GM19025 (cell line): ENCODE results near the gene ELMOD2.
A peak's percentile ranks its signal among the peaks of the same experiment; 100 is the strongest.
"Not testable (repeated sequence)": the region's sequence is repeated elsewhere in the genome, so short reads cannot be mapped to it uniquely, and the experiment has no call there.

ENCODE experiments used
- ATAC-seq: cut with Tn5 transposase; IDR thresholded peaks from one replicate; pipeline ENCODE4 v1.9.1; 2021; ENCODE audit warnings: mild to moderate bottlenecking, low read depth, moderate library complexity; ENCODE audit not compliant: unreplicated experiment

ELMOD2 gene, protein sequence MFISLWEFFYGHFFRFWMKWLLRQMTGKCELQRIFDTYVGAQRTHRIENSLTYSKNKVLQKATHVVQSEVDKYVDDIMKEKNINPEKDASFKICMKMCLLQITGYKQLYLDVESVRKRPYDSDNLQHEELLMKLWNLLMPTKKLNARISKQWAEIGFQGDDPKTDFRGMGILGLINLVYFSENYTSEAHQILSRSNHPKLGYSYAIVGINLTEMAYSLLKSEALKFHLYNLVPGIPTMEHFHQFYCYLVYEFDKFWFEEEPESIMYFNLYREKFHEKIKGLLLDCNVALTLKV

DNA sequence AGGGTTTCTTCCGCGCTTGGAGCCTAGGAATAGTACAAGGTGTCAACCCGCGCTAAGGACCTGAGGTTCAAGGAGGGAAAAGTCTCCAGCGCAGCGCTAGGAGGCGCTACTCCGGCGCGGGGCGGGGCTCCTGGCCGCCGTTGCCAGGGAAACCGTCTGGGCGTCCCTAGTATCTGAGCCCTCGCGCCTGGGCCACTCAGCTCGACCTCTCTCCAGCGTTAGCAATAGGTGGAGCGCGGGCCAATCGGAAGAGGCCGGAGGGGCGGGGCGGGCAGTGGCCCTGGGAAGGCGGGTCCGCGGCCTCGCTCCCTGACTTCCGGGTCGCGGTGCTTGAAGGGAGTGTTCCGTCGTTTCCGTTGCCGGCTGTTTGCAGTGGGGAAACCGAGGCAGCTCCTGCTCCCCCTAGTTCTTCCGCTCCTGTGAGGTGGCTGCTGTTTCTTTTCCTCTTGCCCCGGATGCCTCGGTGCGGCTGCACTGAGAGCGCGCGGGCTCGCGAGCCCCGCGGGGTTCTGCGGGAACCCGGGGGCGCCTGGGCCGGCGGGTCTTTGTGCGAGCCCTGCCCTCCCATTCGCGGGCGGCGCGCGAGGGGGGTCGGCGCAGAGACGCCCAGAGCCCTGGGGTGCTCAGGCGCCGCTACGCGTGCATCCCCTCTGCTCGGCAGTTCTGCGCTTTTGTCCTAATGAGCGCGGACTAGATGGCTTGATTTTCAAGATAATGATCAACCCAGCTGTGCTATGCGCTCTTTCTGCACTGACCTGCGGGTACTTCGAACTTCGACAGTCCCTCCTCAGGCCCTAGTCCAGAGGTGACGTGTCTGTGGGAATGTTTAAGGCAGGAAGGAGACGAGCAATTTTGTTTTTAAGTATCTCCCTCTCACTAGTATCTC, at the start of gene ELMOD2:
ELMOD2 (plus strand) TSS at position 312 of the 886 bp plus-strand sequence. CDS start 1,261 bp downstream, outside the sequence.
- peak; percentile 100 for ATAC-seq

DNA sequence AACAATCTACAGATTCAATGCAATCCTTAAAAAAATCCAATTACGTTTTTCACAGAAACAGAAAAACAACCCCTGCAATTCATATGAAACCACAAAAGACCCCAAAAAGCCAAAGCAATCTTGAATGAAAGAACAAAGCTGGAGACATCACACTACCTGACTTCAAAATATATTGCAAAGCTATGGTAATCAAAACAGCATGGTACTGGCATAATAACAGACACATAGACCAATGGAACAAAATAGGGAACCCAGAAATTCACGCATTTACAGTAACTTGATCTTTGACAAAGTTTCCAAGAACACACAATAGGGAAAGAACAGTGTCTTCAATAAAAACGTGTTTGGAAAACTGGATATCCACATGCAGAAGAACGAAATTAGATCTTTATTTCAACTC, 40.5 kb upstream of the ELMOD2 start:
- no peak for ATAC-seq

DNA sequence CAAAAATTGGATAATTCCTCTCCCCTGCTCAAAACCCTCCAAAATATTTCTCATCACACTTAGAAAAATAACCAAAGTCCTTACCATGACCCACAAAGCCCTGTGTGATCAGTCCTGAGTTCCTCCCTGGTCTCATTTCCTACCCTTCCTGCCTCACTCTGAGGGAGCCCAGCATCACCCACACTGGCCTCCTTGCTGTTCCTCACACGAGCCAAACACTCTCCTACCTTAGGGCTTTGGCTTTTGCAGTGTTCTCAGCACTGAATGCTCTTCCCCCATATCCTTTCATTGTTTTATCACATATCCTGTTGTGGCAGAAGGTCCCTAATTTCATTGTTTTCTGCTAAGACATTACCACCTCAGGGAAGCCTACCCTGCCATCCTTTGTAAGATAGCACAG, 38.0 kb upstream of the ELMOD2 start:
- no peak for ATAC-seq

DNA sequence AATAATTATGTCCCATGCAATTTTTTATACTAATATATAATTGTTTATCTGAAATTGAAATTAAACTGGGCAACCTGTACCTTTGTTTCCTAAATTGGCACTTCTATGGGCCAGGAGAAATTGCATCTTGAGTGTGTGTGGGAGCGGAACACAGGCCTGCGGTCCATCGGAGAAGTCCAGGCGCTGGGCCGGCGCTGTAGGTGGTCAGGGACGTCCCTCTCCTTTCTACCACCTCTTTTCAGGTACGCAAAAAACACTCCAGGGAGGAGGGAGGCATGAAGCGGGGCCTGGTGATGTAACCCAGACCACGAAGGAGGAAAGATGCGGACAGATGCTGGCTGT, 26.6 kb upstream of the ELMOD2 start:
- no peak for ATAC-seq

DNA sequence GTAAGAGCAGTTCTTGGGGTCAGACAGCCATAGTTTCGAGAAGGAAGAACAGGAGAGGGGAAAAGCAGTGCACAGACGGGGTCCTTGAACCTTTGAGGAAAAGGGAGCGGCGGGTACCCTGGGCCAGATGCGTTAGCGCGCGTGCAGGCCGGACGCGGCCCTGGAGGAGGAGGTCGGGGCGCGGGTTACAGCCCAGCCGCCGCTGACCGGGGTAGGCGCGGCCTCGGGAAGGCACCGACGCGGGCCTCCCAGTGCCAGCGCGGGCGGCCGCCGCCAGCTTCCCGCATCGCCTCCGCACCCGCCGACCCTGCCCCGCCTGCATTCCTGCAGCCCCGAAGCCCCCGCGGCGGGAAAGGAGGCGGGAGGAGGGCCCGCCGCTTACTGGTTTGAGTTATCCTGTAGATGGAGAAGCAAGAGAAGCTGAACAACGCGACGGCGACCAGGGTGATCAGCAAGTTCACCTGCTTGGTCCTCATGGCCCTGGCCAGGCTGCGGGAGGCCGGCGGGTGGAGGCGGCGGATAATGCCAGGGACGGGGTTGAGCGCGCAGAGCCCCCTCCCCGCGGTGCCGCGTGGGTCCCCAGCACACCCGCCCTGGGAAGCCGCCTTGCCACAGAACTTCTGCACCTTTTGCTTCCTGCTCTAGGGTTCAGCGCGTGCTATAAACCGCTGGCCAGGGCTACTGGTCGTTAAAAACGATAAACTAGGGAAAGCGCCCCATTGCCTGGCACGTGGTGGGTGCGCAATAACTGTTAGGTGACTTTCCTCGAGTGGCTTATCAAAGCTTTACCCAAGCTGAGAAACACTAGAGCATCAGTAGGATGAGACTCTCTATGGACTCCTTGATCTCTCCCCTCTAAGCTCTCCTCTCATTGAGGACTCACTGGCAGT, 26.0 kb upstream of the ELMOD2 start, which contains the start of gene MGAT4D:
MGAT4D (minus strand) TSS at position 547 of the 890 bp plus-strand sequence; CDS start at position 476, 71 bp downstream.
- no peak for ATAC-seq

DNA sequence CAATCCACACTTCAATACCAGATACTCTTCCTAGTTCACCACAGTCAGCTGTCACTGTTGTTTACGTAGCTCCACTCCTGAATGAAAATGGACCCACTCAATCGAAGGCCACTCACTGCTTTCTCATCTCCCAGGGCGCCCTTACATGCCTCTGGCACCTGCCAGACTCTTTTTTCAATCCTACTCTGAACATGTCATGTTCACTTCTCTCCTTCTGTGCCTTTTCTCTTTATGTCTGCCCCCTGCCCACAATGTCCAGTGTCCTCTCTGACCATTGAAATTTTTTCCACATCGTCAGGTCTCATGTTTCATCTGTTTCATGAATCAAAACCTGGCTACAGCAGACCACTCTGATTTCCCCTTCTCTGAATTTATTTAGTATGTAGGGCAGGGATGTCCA, 24.6 kb upstream of the ELMOD2 start:
- no peak for ATAC-seq

DNA sequence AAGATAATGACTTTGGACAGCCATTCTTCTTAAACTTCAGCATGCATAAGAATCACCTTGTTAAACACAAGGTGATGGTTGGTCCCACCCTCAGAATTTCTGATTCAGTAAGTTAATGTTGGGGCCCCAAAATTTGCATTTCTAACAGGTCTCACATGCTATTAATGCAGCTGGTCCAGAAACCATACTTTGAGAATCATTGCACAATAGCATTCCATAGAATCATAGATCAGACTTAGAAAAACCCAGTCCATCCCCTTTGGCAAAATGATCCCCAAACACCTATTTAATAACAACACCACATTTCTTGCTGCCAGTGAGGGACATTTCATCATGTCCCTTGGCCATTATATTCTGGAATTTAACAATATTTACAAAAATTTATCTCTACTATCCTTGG, 19.7 kb upstream of the ELMOD2 start:
- ATAC-seq, result no peak

DNA sequence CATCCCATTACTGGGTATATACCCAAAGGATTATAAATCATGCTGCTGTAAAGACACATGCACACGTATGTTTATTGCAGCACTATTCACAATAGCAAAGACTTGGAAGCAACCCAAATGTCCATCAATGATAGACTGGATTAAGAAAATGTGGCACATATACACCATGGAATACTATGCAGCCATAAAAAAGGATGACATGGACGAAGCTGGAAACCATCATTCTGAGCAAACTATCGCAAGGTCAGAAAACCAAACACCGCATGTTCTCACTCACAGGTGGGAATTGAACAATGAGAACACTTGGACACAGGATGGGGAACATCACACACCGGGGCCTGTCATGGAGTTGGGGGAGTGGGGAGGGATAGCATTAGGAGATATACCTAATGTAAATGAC, 10.2 kb upstream of the ELMOD2 start:
- ATAC-seq, result not testable (repeated sequence)

DNA sequence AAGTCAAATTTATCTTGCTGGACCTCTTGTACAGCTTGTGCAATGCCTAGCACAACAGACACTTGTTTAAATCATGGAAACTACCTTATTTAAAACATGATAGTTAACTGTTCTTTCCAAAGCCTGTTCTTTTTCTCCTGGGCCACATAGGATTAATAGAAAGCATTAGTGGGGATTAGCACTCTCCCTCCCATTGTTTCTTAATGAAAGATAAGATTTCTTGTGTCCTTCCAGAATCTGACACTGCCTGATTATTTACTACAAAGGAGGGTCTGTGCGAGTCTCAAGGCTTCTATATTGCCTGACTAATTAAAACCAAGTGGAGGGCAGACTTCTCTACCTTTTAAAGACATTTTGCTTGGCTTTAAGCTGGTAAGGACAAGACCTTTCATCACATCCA, 8.5 kb upstream of the ELMOD2 start:
- ATAC-seq, result no peak

DNA sequence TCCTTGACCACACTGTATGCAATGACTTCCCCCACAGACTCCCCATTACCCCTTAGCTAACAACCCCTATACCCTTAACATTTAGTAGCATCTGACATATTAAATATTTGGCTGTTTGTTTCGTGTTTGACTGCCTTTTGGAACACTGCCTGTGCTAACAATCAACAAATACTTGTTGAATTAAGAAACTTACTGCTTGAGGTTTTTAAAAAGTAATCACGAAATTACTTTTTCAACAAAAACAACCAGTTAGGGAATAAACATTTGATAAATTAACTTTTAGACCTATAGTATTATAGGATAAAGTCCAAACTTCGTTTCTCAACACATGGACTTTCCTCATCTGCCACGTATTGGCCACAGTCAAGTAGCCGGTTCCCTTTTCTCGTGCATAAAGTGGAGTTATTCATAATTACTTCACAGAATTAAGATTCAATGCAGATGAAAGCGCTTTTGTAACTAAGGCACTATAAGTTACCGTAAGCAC, 555 bp upstream of the ELMOD2 start:
- ATAC-seq, result peak; percentile 5

DNA sequence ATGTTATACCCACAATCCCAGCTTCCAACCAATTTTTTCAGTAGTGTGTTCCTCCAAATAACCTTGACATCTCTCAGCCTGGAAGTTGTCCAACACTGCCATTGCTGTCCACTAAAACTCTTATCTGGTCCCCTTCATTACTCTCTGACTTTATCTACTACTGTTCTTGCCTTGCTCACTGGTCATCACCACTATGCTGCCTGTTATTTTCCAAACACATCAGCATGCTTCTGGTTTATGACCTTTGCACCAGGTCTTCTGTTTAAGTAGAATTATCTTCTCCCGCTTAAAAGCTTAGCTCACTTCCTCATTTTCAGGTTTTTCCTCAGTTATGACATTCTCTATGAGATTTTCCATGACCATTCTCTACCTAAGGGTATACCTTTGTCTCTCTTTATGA, 5.5 kb downstream of the ELMOD2 start:
- no peak for ATAC-seq

DNA sequence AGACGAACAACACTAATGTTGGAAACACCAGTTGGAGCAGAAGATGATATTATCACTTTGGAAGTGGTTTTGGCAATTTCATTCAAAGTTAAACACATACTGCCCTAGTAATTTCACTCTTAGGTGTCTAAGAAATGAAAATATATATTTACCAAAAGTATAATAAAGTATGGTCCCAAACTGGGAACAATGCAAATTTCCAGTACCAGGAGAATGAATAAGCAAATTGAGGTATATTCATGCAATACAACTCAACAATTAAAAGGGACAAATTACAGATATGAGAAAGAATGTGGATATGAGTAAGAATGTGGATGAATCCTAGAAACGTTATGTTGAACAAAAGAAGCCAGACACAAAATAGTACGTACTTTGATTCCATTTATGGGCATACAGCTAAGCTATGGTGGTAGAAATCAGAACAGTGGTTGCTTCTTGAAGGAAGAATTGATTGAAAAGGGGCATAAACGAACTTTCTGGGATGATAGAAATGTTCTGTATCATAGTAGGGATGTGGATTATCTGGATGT, 10.0 kb downstream of the ELMOD2 start:
- no peak for ATAC-seq

DNA sequence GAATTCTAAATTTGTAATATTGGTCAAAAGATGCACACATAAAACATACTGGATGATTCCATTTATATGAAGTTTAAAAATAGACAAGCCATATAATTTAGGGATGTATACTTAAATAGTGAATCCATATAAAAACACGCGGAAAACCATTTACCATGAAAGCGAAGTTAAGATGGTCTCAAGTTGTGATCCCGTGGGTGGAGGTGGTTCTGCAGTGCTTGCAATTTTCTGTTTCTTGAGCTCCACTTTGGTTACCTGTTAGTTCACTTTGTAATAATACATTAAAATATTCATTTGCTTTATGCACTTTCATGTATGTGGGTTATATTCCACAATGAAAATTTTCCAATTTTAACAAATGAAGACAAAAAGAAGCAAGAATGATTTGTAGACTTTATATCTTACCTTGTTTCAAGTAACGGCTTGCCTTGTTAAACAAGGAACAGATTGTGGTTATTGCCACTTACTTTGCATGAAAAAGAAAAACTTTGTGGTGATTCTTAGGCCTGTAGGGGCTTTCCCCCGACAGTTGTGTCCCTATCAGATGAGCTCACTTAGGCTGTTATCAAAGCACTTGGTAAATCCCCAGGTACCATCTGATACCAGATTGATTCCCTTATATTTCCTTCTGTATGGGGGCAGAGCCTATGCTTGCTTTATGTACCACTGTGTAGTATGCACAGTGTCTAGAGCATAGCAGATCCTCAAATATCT, 32.6 kb downstream of the ELMOD2 start:
- ATAC-seq, result peak; percentile 100

DNA sequence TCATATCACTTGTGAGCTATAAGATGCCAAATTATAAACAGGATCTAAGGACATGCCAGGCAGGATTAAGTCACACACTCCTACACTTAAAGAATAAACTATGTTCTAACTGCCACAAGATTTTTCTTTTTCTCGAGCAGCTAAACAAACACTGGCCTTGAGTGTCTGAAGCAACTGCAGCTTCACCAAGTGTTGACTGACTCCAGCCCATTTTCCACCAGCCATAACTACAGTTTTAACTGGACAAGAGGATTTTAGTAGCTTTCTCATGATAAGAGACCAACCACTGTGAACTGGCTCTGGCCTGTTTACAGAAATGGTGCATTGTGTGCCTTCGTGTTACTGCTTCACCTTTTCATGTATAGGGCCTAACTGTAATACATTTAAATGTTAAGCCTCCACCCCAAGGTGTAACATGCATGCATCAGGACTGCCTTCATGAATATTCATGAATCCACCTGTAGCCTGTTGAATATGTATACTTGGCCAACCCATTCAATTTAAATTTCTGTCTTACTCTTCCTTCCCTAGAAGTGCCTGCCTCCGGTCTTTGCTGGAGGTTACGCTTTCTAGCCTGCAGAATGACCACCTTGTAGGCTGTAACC, 34.0 kb downstream of the ELMOD2 start:
- no peak for ATAC-seq

DNA sequence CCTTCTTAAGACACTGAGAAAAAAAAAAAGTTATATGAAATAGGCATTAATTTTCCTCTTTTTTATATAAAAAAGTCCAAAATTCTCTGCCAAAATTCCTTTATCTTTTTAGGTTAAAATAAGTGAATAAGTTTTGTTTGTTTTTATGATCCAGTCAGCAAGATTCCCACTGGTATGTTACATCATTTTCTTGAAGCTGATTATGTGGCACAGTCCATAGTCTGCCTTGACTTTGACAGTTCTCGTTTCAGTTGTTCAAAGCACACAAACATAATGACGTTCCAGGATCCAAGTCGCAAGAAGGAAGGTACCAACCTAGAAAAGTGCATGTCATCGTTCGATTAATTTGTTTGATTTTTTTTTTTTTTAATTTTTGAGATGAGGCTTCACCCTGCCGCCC, 35.7 kb downstream of the ELMOD2 start:
- no peak for ATAC-seq

DNA sequence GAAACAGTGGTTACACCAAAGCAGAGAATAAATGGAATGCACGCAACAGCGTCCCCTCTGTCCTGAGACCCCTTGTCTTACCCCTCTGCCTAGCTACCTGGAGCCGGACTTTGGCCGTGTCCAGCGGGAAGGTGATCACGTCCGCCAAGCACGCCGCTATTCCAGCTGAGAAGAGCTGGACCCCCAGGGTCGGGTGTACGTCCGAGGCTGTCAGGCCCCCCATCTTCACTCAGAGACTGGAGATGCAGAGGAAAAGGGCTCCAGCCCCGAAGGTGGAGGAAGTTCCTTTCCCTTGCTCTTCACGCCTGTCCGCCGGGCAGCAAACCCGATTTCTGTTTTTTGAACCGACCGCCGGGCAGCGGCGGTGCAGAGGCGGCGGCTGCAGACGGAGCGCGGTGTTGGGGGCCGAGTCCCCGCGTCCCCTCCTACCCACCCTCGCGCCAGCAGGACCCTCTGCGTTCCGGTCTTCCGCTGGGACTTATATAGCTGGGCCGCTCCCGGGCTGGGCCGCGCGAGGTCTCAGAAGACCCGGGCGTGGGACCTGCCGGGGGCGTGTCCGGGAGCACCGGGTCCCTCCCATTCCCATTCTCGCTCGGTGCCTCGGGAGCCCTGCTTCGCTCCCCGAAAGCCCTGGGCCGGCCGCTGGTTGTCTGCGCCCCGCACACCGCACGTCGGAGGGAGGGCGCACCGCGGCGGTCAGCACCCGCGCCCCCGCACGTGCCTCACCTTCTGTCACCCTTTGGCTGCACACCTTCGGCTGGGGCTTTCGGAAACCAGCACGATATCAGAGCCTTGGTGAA, 44.7 kb downstream of the ELMOD2 start, which contains the start of gene UCP1:
UCP1 (minus strand) TSS at position 455 of the 800 bp plus-strand sequence; CDS start at position 223, 232 bp downstream.
- no peak for ATAC-seq

DNA sequence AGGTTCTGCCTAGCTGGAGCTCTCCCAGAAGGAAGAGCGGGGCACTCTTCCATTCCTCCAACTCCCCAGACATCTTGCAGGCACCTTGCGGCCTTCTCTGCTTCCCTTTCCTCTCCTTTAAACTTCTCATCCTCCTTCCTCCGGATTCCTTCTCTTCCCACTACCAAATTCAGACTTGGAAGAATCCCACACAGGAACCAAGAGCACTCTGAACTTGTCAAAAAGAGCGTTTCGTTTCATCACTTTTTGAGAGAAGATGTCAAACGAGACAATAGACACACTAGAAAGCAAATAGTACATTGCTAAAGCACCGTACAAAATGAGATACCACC, 45.3 kb downstream of the ELMOD2 start:
- ATAC-seq, result no peak

DNA sequence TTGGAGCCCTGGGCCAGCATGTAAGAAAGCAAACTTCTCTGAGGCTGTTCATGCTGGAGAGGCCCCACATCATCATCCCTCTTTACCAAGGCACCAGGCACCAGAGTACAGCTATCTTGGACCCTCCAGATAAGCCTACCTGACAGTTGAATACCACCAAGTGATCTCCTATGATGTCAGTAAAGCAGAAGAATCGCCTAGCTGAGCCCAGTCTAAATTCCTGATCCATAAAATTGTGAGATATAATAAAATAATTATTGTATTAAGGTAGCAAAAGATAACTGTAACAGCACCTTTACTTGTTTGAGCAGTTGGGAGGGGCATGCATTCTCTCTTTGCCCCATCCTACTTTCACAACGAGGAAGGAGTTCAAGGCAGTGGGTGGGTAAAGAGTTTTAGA, 47.7 kb downstream of the ELMOD2 start:
- ATAC-seq, result no peak

DNA sequence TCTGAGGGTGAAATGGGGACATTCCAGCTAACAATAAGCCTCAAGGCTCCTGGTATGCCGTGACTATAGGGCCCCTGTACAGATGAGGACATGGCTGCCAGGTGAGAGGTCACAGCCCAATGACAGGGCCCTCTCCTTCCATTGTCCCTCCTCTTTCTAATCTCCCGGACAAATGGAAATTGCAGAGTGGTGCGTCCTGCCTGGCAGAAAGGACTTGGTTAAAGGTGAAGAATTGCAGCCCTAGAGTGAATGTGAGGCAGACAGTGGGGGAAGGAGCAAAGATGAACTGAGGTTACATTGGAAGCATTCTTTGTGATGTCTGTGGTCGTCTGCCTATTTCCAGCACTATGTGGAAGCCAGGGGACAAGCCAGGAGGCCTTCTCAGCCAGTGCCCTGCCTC, 51.5 kb downstream of the ELMOD2 start:
- ATAC-seq, result no peak
